Ecto neural progenitor cell (in vitro differentiated cells): ENCODE results near the gene GPX2.
A peak's percentile ranks its signal among the peaks of the same experiment; 100 is the strongest.

Experiments used
- DNase-seq: peaks from one replicate; pipeline ENCODE4 v3.0.0-alpha.2; 2018; ENCODE audit warnings: low spot score

GPX2 gene

DNA sequence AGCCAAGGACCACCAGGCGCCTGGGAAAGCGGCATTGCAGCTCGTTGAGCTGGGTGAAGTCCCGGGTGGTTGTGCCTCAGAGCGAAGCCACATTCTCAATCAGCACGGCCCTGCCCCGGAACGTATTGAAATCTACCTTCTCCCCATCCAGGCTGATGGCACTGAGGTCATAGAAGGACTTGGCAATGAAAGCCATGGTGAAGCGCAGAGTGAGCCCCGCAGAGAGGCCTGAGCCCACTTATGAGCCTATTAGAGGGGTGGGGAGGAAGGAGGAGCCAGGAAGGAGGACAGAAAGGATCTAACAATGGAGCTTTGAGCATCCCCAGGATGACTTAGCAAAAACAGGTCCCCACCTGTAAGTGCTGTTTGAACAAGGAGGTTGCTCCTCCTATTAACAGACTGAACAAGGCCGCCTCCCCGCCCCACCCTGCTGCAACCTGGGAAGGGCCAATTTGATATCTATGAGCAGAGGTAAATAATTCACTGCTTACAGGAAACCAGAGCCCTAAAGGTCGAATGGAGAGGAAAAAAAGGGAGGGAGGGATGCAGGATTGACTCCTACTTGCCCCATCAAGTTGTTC is at the start of gene GPX2:
TSS of gene GPX2 (minus strand) at position 215 of the 581 bp plus-strand sequence. CDS start at position 196, 19 bp downstream.
- DNase-seq = no peak

DNA sequence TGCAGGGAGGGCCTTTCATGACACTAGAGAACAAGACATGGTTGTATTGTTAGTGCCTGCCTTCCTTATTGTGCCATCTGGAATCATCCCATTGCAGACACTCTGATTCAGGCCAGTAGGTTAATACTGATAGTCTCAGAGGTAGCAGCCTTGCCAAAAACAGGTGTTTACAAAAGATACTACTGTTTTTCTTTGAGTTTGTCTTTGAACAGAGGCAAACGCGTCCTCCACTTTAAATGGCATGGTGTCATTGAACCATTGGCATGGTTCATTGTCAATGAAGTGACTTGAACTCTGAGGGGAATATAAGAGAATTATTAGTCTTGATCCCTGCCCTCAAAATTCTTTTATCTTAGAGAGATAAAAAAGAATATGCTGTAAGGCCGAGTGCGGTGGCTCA is 48.4 kb upstream of the GPX2 start:
- no peak for DNase-seq

DNA sequence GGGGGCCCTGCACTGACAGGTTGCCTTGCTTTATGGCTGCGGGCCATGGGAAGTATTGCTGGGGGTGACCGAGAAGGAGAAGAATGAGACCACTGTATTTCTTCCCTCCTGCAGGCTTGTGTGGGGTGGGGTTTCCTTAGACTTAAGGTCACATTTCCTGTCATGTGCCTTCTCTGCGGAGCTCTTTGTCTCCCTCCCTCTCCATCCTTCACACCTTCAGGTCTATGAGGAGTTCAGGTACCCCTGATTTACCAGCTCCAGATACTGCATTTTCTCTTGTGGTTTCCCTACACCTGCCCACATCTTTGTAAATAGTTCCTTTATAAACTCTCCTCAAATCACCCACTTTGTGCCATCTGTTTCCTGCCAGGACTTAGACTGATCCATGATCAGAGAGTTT is 47.8 kb upstream of the GPX2 start:
- no peak for DNase-seq

DNA sequence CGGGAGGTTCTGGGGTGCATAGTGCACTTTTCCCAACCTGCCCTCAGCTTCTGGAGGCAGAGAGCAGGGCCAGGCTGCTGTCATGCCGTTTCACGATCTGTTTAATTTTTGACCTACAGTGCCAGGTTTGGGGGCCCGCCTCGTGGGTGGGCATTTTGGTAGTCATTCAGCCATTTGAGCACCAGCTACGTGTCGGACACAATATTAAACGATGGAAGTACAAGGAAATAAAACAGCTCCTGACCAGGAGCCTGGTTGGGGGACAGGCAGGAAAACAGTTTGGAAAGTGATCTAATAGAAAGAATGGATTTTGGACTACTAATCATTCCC is 44.9 kb upstream of the GPX2 start:
- no peak for DNase-seq

DNA sequence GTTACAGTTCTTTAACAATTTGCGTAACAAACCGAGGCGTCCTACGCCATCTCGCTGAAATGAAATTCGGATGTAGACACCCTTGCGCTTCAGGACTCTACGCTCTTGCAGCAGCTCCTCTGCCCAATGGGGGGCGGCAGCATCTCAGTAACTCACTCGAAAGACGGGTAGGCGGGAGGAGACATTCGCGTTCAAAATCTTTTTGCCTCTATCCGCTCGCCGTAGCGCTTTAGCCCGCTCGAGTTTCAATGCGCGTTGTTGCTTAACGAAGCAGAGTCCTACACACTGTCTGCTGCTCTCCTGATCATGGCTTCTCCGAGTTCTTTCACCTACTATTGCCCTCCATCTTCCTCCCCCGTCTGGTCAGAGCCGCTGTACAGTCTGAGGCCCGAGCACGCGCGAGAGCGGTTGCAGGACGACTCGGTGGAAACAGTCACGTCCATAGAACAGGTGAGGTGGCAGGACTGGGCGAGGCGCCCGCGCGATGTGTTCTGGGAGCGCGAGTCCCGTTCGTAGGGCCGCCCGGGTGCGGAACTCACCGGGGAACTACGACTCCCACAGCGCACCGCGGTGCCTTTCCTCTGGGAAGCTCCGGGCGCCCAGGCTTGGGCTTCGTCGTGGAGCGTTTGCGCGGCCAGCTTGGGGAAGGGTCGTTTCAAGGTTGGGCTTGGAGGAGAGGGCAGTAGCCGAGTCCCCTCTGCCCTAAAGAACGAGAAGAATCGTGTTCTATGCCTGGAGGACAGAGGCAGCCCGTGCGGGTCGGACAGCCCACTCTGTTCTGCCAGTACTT is 44.3 kb upstream of the GPX2 start, which contains the start of gene FNTB:
TSS of gene FNTB (plus strand) at position 248 of the 790 bp plus-strand sequence. CDS start at position 307, 59 bp downstream.
- DNase-seq = peak; percentile 96

DNA sequence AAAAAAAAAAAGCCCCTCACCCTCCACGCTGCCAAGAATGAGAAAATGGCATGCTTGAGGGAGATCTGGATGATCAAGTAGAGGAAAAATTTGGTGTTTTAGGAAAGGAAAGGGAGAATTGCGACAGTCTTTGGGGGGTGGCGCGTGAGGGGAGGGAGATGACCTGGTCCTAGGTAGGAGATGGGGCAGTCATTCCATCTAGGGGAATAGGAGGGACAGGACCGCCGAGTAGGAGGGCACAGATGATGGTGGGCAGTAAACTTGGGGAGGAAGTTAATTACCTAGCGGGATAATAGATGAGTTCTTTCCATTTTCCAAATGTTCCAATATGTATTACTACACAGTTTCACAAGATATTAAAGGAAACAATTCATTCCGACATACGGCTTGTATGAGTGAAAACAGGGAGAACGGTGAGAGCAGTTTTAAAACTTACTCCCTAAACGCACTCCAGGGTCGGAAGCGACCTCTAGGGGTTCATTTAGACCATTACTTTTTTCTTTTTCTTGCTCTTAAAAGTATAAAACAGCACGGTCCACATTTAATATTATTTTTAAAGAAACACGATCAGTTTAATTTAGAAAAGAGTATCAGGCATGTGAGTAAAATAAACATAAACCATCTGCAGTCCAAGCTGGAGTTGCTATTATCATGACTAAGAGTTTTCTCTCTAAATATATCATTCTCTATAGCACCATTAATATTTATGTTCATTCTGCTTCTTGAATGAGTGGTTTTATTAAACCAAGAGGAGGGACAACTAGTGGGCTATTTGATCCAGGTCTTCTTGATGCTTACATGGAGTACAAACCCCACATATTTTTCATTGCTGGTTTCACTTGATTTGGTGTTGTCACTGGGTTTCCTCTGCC is 41.1 kb upstream of the GPX2 start:
- no peak for DNase-seq

DNA sequence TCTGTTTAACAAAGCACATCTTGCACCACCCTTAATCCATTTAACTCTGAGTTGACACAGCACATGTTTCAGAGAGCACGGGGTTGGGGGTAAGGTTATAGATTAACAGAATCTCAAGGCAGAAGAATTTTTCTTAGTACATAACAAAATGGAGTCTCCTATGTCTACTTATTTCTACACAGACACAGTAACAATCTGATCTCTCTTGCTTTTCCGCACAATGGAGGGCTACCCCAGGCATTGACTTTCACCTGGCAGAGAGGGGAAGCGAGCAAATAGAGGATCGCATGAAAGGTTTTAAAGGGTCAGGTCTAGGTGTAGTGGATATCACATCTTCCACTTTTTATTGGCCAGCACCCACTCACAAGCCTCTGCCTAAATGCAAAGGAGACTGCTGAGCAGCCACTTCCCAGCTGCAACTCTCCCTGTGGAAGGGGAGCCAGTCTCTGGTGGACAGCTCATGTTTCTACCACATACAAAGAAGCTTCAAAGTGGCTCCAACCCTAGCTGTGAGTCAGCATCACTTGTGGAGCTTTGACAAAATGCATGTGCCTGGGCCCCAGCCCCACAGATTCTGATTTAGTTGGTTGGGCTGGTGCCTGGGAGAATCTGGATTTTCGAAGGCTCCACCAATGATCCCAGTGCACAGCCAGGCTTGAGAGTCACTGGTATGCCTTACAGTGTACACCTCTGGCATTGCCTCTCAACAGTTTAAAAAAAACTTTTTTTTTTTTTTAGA is 37.0 kb upstream of the GPX2 start:
- no peak for DNase-seq

DNA sequence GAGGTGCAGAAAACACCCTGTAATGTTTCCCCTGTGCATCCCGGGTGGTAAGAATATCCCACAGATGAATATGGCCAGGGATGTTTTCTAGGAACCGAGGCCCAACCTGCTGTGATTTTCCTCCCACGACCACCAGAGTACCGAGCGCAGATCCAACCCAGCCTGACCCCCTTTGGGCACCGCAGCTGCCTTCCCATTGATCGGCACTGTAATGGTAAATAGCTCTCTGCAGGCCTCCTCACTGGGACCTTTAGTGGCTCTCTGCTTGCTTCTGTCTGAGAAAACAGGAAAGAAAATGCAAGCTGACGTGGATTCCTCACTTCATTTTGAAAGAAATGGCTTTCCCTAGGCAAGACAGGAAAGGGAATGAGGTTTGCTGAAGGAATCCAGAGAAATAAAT is 32.0 kb upstream of the GPX2 start:
- no peak for DNase-seq

DNA sequence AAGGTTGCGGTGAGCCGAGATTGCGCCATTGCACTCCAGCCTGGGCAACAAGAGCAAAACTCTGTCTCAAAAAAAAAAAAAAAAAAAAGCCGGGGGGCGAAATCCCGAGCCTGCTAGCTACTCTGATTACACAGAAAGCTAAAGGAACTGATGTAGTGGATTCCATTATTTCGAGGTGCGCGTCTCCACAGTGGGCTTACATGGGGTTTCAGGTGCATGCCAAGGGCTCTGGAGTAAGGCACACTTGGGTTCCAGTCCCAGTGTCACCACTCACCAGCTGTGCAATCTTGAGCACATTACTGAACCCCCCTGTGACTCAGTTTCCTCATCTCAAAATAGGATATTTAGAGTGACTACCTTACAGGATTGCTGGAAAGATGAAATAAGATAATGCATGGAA is 31.3 kb upstream of the GPX2 start:
- no peak for DNase-seq

DNA sequence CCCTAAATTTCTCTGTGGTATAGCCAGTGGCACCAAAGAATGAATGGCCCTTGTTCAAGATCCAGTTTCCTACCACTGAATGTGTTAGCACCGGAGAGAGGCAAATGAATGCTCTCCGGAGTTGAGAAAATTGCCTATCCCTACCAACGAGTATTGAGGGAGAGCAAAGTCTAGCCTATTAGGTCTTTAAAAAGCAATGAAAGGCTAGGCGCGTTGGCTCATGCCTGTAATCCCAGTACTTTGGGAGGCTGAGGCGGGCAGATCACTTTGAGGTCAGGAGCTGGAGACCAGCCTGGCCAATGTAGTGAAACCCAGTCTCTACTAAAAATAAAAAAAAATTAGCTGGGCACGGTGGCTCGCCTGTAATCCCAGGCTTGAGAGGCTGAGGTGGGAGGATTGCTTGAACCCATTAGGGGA is 30.5 kb upstream of the GPX2 start:
- DNase-seq = no peak

- peak; percentile 72 for DNase-seq
Measured at GRCh38 chr14:64971943-64972791, 29.6 kb upstream of the GPX2 start, which contains the start of gene RAB15. Gene RAB15, minus strand, starts transcription at chr14:64972336. Its CDS starts 260 bp downstream, at chr14:64972076.

DNA sequence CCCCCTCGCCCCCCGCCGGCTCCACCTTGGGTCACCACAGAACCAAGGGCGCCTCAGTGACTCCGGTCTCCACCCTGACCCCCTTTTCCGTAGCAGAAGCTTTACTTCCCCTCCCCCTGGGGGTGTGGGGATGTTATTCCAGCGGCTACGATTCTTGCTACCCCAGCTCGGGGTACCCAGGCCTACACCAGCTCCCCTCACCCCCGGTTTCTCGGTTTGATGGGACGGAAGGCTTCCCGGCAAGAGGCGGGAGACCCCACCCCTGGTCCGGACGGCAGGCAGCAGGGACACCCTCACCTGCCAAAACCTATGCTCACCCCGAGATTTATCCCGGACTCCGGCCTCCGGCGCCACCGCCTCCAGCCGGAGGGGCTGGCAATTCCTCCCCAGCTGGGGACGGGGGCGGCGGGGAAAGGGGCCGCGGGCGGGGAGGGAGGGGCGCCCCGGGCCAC is 29.0 kb upstream of the GPX2 start:
- DNase-seq = no peak

- DNase-seq = no peak
Measured at GRCh38 chr14:64970776-64971477, 28.4 kb upstream of the GPX2 start.

DNA sequence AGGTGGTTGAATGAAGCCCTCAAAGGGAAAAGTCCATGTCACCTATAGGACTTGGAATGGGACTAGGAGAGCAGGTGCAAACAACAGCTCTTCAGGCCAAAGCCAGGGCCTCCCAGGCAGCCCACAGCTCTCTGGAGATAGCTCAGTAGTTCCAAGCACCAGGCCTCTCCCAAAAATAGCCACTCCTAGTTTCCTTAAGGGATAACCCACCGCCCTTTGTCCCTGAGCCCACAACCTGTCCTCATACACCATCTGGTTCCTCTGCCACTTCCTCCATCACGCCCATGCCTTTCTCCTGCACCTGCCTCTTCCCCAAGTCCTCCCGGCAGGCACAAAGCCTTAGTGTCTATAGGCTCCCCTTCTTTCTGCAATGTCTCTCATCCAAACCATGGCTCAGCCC is 27.5 kb upstream of the GPX2 start:
- DNase-seq = no peak

- no peak for DNase-seq
Measured at GRCh38 chr14:64968651-64969050, 26.1 kb upstream of the GPX2 start.

- DNase-seq = no peak
Measured at GRCh38 chr14:64968167-64968566, 25.6 kb upstream of the GPX2 start.

DNA sequence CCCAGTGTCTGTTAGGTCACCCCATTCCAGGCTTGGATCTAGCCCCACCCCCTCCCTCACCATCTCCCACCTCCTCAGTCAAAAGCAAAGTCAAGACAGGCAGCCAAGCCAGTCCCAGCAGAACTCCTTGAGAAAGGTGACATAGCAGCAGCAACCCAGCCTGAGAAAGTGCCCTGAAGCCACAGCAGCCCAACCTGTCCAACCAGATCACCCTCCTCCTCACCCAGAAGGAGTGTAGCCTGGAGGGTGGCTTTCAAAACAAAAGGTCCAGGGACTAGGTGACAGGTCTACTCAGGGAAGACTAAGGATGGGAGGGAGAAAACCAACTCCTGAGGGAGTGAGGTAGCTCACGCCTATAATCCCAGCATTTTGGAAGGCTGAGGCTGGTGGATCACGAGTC is 24.4 kb upstream of the GPX2 start:
- DNase-seq = no peak

DNA sequence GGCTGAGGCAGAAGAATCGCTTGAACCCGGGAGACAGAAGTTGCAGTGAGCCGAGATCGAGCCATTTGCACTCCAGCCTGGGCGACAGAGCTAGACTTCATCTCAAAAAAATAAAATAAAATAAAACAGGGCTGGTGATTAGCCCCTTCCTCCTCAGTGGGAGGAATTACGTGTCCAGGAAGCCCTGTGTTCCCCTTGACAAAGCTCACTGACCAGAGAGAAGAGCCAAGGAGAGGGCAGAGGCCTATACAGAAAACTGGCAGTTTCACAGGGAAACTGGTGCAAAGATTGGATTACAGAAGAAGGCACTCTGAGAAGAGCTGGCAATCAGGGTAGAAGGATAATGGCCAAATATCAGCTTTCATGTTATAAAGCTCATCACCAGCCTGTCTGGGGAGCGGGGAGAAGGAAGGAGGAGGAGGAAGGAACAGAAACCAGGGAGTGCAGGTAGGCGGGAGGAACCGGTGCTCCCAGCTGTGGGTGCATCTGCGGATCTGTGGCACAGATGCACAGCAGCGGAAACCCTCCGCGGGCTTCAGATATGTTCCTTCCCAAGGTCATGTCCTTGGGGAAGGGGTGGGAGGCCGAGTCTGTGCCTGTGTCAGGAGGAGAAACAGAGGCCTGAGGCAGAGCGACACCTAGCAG is 22.9 kb upstream of the GPX2 start:
- DNase-seq = no peak

- no peak for DNase-seq
Measured at GRCh38 chr14:64963611-64964010, 21.1 kb upstream of the GPX2 start.

DNA sequence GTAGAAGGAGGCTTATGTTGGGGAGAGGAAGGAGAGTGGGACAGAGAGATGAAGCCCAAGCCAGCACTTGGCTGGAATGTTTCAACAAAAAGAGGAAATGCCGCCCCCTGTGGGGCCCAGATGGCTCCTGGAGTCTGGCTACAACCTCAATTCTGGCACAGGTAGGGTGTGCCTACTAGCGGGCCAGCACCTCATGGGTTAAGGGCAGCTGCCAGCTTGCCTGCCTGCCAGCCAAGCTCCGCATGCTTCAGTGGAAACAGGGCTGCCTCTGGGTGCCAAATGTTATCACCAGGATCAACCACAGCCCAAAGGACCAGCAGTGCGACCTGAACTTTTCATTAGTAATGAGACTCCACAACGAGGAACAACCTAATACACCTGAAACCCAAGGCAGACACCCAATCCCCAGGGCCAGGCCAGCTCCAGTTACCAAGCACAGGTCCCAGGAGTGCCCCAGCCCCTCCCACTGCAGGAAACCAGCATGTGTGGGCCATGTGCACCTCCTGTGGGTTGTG is 18.3 kb upstream of the GPX2 start:
- no peak for DNase-seq
